ENCODE measurements around the gene IL17B.

IL17B gene

GRCh38 chr5:149376104-149376503, 3.0 kb downstream of the IL17B start:
- DNase-seq (ENCODE audit: low read depth in 2 of 2) = no peak
- H3K4me3 ChIP-seq (replicated peaks in 1 of 2; ENCODE audit: low read depth in 2 of 2, low read length in 2 of 2) = no peak overlapping the region
- TF ChIP-seq CTCF (IDR thresholded peaks at IDR 0.05; ENCODE audit: low read depth, low read length) = no peak

GRCh38 chr5:149375434-149375833, 3.7 kb downstream of the IL17B start:
- TF ChIP-seq CTCF (IDR thresholded peaks at IDR 0.05; ENCODE audit: low read depth, low read length) = no peak
- DNase-seq (ENCODE audit: low read depth in 2 of 2) = no peak
- no peak overlapping the region for H3K4me3 ChIP-seq (replicated peaks in 1 of 2; ENCODE audit: low read depth in 2 of 2, low read length in 2 of 2)

- no peak overlapping the region for H3K4me3 ChIP-seq (replicated peaks in 1 of 2; ENCODE audit: low read depth in 2 of 2, low read length in 2 of 2)
- no peak for TF ChIP-seq CTCF (IDR thresholded peaks at IDR 0.05; ENCODE audit: low read depth, low read length)
These were observed 4.3 kb downstream of the IL17B start for GRCh38 chr5:149374801-149375200.

GRCh38 chr5:149374303-149374702, 4.8 kb downstream of the IL17B start:
- DNase-seq (ENCODE audit: low read depth in 2 of 2) = no peak
- TF ChIP-seq CTCF (IDR thresholded peaks at IDR 0.05; ENCODE audit: low read depth, low read length) = no peak
- no peak overlapping the region for H3K4me3 ChIP-seq (replicated peaks in 1 of 2; ENCODE audit: low read depth in 2 of 2, low read length in 2 of 2)

More at GRCh38 chr5:149374801-149375200, 4.3 kb downstream of the IL17B start:
- DNase-seq (ENCODE audit: low read depth in 2 of 2) = no peak

- TF ChIP-seq CTCF (IDR thresholded peaks at IDR 0.05; ENCODE audit: low read depth, low read length) = no peak
- DNase-seq (ENCODE audit: low read depth in 2 of 2) = no peak
- H3K4me3 ChIP-seq (replicated peaks in 1 of 2; ENCODE audit: low read depth in 2 of 2, low read length in 2 of 2) = no peak overlapping the region
These were observed 6.2 kb downstream of the IL17B start for GRCh38 chr5:149372932-149373331.

- no peak for DNase-seq (ENCODE audit: low read depth in 2 of 2)
- H3K4me3 ChIP-seq (replicated peaks in 1 of 2; ENCODE audit: low read depth in 2 of 2, low read length in 2 of 2) = no peak overlapping the region
- TF ChIP-seq CTCF (IDR thresholded peaks at IDR 0.05; ENCODE audit: low read depth, low read length) = no peak
These were observed 6.9 kb downstream of the IL17B start for GRCh38 chr5:149372076-149372795.
